Suprapubic skin (tissue), 3 donors: Measurements from ENCODE around the gene EPHA10.

Experiments used
- EP300 ChIP-seq: sonication (generic); formaldehyde crosslinking; IDR thresholded peaks from one replicate; pipeline ENCODE4 v1.6.1; 2017; ENCODE audit warnings: antibody characterized with exemption
- POLR2A ChIP-seq, 2 donors: fragments of 450-650 bp; IDR thresholded peaks; one replicate each; pipeline ENCODE4 v1.6.1; 2017; ENCODE audit warnings: antibody characterized with exemption in 2 of 2, mild to moderate bottlenecking in 2 of 2, moderate library complexity in 2 of 2
- TF ChIP-seq, protein P1 (sequence below), 2 donors: fragments of 200-600 bp in 1 of 2; fragments of 450-650 bp in 1 of 2; sonication (generic) in 1 of 2; IDR thresholded peaks; one replicate each; pipeline ENCODE4 v1.5.1; 2016 to 2019; ENCODE audit warnings: antibody characterized with exemption in 2 of 2, mild to moderate bottlenecking in 1 of 2, moderate library complexity in 1 of 2

DNA sequence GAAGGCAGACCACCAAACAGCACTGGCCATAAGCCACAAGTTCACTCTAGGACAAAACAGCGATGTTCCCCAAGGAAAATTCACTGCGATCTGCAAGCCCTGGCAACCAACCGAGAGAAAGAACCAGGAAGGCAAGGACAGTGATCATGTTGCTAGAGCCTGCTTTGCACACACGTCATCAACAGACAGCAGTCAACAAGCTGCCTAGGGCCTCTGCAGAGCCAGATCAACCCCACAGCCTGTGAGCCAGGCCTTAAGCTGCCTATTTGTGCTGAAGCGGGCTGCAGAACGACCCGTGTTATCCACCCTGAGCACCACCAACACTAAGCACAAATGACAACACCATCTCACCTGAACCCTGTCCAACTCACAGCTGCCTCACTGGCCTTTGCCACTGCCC is 49.3 kb upstream of the EPHA10 start:
- TF ChIP-seq, protein P1, sequence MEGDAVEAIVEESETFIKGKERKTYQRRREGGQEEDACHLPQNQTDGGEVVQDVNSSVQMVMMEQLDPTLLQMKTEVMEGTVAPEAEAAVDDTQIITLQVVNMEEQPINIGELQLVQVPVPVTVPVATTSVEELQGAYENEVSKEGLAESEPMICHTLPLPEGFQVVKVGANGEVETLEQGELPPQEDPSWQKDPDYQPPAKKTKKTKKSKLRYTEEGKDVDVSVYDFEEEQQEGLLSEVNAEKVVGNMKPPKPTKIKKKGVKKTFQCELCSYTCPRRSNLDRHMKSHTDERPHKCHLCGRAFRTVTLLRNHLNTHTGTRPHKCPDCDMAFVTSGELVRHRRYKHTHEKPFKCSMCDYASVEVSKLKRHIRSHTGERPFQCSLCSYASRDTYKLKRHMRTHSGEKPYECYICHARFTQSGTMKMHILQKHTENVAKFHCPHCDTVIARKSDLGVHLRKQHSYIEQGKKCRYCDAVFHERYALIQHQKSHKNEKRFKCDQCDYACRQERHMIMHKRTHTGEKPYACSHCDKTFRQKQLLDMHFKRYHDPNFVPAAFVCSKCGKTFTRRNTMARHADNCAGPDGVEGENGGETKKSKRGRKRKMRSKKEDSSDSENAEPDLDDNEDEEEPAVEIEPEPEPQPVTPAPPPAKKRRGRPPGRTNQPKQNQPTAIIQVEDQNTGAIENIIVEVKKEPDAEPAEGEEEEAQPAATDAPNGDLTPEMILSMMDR (IDR thresholded peaks at IDR 0.05), result no peak
- TF ChIP-seq EP300 (no peak), POLR2A (IDR thresholded peaks at IDR 0.05) (no peak)
